ENCODE measurements around the gene UBE2S. TPM values are rescaled to one million over a fixed set of nuclear protein-coding genes. Genes with fewer than 3 reads are reported as not detected.

The UBE2S gene
- total RNA-seq, 1 experiment from 2014 or later: 587 TPM

GRCh38 chr19:55447421-55448174 is 40.0 kb upstream of the UBE2S start:
- Histone ChIP-seq H3K36me3 (ENCODE audit: insufficient read depth, low read length, poor library complexity, severe bottlenecking) (no peaks in the 10 kb centered on the region), H3K27me3 (replicated peaks; ENCODE audit: insufficient read depth, low read depth, low read length, poor library complexity) (peaks cover 56% of the 10 kb centered on the region), H3K4me3 (ENCODE audit: low read depth, low read length, poor library complexity, severe bottlenecking) (no peak overlapping the region), H3K4me1 (ENCODE audit: insufficient read depth, low read length, poor library complexity, severe bottlenecking) (peaks cover 16% of the 10 kb centered on the region), H3K9me3 (ENCODE audit: low read depth, low read length, poor library complexity, severe bottlenecking) (no peaks in the 10 kb centered on the region), H3K27ac (ENCODE audit: low read depth, low read length, poor library complexity, severe bottlenecking) (no peak overlapping the region)
- DNase-seq (ENCODE audit: low spot score): peak; percentile 80
- intact Hi-C loops (cut with micrococcal nuclease; ENCODE audit: unreplicated experiment): no loop called here
- BruUV-seq (replicated peaks): no TSS peak
- POLR2A ChIA-PET (ENCODE audit: low non-redundant PET): interaction anchor here (0.5 to 0.7 kb wide), 2 partner anchors 39 to 316 kb away, joined by 11 to 24 read pairs; no protein-coding TSS in a partner anchor
- TF ChIP-seq EZH2 (IDR thresholded peaks at IDR 0.05; ENCODE audit: borderline replicate concordance, low read depth, low read length, poor library complexity, severe bottlenecking) (no peak), CTCF (conservative IDR thresholded peaks at IDR 0.05; ENCODE audit: low read depth, low read length) (no peak)
- CTCF ChIA-PET: no interaction called here

GRCh38 chr19:55446060-55446459 is 38.5 kb upstream of the UBE2S start:
- ChIA-PET CTCF (interaction anchor here (0.6 kb wide), 1 partner anchor 159 kb away, joined by 5 read pairs; no protein-coding TSS in a partner anchor), POLR2A (ENCODE audit: low non-redundant PET) (interaction anchor here (0.6 kb wide), 1 partner anchor 1519 kb away, joined by 26 read pairs; no protein-coding TSS in a partner anchor)
- intact Hi-C loops (cut with micrococcal nuclease; ENCODE audit: unreplicated experiment): no loop called here
- TF ChIP-seq EZH2 (IDR thresholded peaks at IDR 0.05; ENCODE audit: borderline replicate concordance, low read depth, low read length, poor library complexity, severe bottlenecking) (no peak), CTCF (conservative IDR thresholded peaks at IDR 0.05; ENCODE audit: low read depth, low read length) (no peak)
- DNase-seq (ENCODE audit: low spot score): no peak
- no peaks in the 10 kb centered on the region for H3K9me3 ChIP-seq (ENCODE audit: low read depth, low read length, poor library complexity, severe bottlenecking)
- H3K27me3 ChIP-seq (replicated peaks; ENCODE audit: insufficient read depth, low read depth, low read length, poor library complexity): peaks cover 55% of the 10 kb centered on the region
- peaks cover 17% of the 10 kb centered on the region for H3K4me1 ChIP-seq (ENCODE audit: insufficient read depth, low read length, poor library complexity, severe bottlenecking)
- H3K27ac ChIP-seq (ENCODE audit: low read depth, low read length, poor library complexity, severe bottlenecking): no peak overlapping the region
- no TSS peak for BruUV-seq (replicated peaks)
- H3K36me3 ChIP-seq (ENCODE audit: insufficient read depth, low read length, poor library complexity, severe bottlenecking): no peaks in the 10 kb centered on the region
- H3K4me3 ChIP-seq (ENCODE audit: low read depth, low read length, poor library complexity, severe bottlenecking): no peak overlapping the region

GRCh38 chr19:55444646-55445045 is 37.1 kb upstream of the UBE2S start:
- intact Hi-C loops (cut with micrococcal nuclease; ENCODE audit: unreplicated experiment): no loop called here

More at GRCh38 chr19:55444646-55445045, 37.1 kb upstream of the UBE2S start:
- no peak overlapping the region for H3K4me3 ChIP-seq (ENCODE audit: low read depth, low read length, poor library complexity, severe bottlenecking)
- no peak for DNase-seq (ENCODE audit: low spot score)
- H3K36me3 ChIP-seq (ENCODE audit: insufficient read depth, low read length, poor library complexity, severe bottlenecking): no peaks in the 10 kb centered on the region
- BruUV-seq (replicated peaks): no TSS peak
- no peaks in the 10 kb centered on the region for H3K9me3 ChIP-seq (ENCODE audit: low read depth, low read length, poor library complexity, severe bottlenecking)
- no peak overlapping the region for H3K27ac ChIP-seq (ENCODE audit: low read depth, low read length, poor library complexity, severe bottlenecking)
- H3K4me1 ChIP-seq (ENCODE audit: insufficient read depth, low read length, poor library complexity, severe bottlenecking): peaks cover 20% of the 10 kb centered on the region
- ChIA-PET CTCF (no interaction called here), POLR2A (ENCODE audit: low non-redundant PET) (no interaction called here)
- H3K27me3 ChIP-seq (replicated peaks; ENCODE audit: insufficient read depth, low read depth, low read length, poor library complexity): peaks cover 54% of the 10 kb centered on the region
- TF ChIP-seq CTCF (conservative IDR thresholded peaks at IDR 0.05; ENCODE audit: low read depth, low read length): no peak
- TF ChIP-seq EZH2 (IDR thresholded peaks at IDR 0.05; ENCODE audit: borderline replicate concordance, low read depth, low read length, poor library complexity, severe bottlenecking): no peak

All from A673 (cell line).